Measurements from ENCODE around the gene PARP8. TPM values are rescaled to one million over a fixed set of nuclear protein-coding genes. Genes with fewer than 3 reads are reported as not detected.
"Not testable (repeated sequence)": the region's sequence is repeated elsewhere in the genome, so short reads cannot be mapped to it uniquely, and the experiment has no call there.

Gene PARP8
- total RNA-seq, 1 donor from 2014 or later: 22.5 TPM

GRCh38 chr5:50791813-50792212 is 125.4 kb downstream of the PARP8 start:
- Mint-ChIP-seq H3K27me3 (no peaks in the 10 kb centered on the region), H3K36me3 (ENCODE audit: low read depth) (peaks cover 35% of the 10 kb centered on the region), H3K9me3 (no peaks in the 10 kb centered on the region), H3K4me3 (no peak overlapping the region), H3K27ac (no peak overlapping the region), H3K4me1 (no peaks in the 10 kb centered on the region)
- intact Hi-C loops (cut with micrococcal nuclease): no loop called here
- DNase-seq: no peak

- intact Hi-C loops (cut with micrococcal nuclease): no loop called here
- H3K27ac Mint-ChIP-seq: no peak overlapping the region
Measured at GRCh38 chr5:50792843-50793242, 126.4 kb downstream of the PARP8 start.

GRCh38 chr5:50794812-50795211 is 128.4 kb downstream of the PARP8 start:
- no peak overlapping the region for H3K4me3 Mint-ChIP-seq
- peaks cover 39% of the 10 kb centered on the region for H3K36me3 Mint-ChIP-seq (ENCODE audit: low read depth)
- H3K4me1 Mint-ChIP-seq: peaks cover 1% of the 10 kb centered on the region
- intact Hi-C loops (cut with micrococcal nuclease): no loop called here
- no peak overlapping the region for H3K27ac Mint-ChIP-seq
- no peaks in the 10 kb centered on the region for H3K27me3 Mint-ChIP-seq
- DNase-seq: no peak
- H3K9me3 Mint-ChIP-seq: no peaks in the 10 kb centered on the region

More at GRCh38 chr5:50792843-50793242, 126.4 kb downstream of the PARP8 start:
- Mint-ChIP-seq H3K27me3 (no peaks in the 10 kb centered on the region), H3K9me3 (no peaks in the 10 kb centered on the region), H3K4me1 (no peaks in the 10 kb centered on the region), H3K36me3 (ENCODE audit: low read depth) (peaks cover 32% of the 10 kb centered on the region), H3K4me3 (no peak overlapping the region)
- DNase-seq: no peak

- Mint-ChIP-seq H3K36me3 (ENCODE audit: low read depth) (peaks cover 48% of the 10 kb centered on the region), H3K27me3 (no peaks in the 10 kb centered on the region), H3K27ac (no peak overlapping the region), H3K4me1 (peaks cover 2% of the 10 kb centered on the region), H3K9me3 (peaks cover 3% of the 10 kb centered on the region), H3K4me3 (no peak overlapping the region)
- DNase-seq: no peak
- intact Hi-C loops (cut with micrococcal nuclease): no loop called here
Measured at GRCh38 chr5:50798002-50798401, 131.6 kb downstream of the PARP8 start.

GRCh38 chr5:50799596-50799995 is 133.2 kb downstream of the PARP8 start:
- Mint-ChIP-seq H3K9me3 (peaks cover 12% of the 10 kb centered on the region), H3K4me3 (no peak overlapping the region), H3K27me3 (no peaks in the 10 kb centered on the region), H3K36me3 (ENCODE audit: low read depth) (peaks cover 61% of the 10 kb centered on the region), H3K27ac (no peak overlapping the region), H3K4me1 (peaks cover 2% of the 10 kb centered on the region)
- DNase-seq: no peak
- intact Hi-C loops (cut with micrococcal nuclease): no loop called here

- intact Hi-C loops (cut with micrococcal nuclease): no loop called here
- H3K36me3 Mint-ChIP-seq (ENCODE audit: low read depth): peaks cover 56% of the 10 kb centered on the region
- H3K9me3 Mint-ChIP-seq: peaks cover 12% of the 10 kb centered on the region
- DNase-seq: no peak
- H3K27ac Mint-ChIP-seq: no peak overlapping the region
- no peaks in the 10 kb centered on the region for H3K27me3 Mint-ChIP-seq
- H3K4me3 Mint-ChIP-seq: no peak overlapping the region
- H3K4me1 Mint-ChIP-seq: peaks cover 3% of the 10 kb centered on the region
Measured at GRCh38 chr5:50800410-50800809, 134.0 kb downstream of the PARP8 start.

- no peak for DNase-seq
- no peak overlapping the region for H3K27ac Mint-ChIP-seq
- H3K9me3 Mint-ChIP-seq: peaks cover 16% of the 10 kb centered on the region
- H3K27me3 Mint-ChIP-seq: no peaks in the 10 kb centered on the region
- peaks cover 59% of the 10 kb centered on the region for H3K36me3 Mint-ChIP-seq (ENCODE audit: low read depth)
- peaks cover 1% of the 10 kb centered on the region for H3K4me1 Mint-ChIP-seq
- no peak overlapping the region for H3K4me3 Mint-ChIP-seq
- intact Hi-C loops (cut with micrococcal nuclease): no loop called here
Measured at GRCh38 chr5:50807661-50808060, 141.2 kb downstream of the PARP8 start.

GRCh38 chr5:50808406-50808805 is 142.0 kb downstream of the PARP8 start:
- H3K4me1 Mint-ChIP-seq: peaks cover 1% of the 10 kb centered on the region
- H3K4me3 Mint-ChIP-seq: no peak overlapping the region
- no peaks in the 10 kb centered on the region for H3K27me3 Mint-ChIP-seq
- H3K9me3 Mint-ChIP-seq: peaks cover 9% of the 10 kb centered on the region
- intact Hi-C loops (cut with micrococcal nuclease): no loop called here
- H3K27ac Mint-ChIP-seq: no peak overlapping the region
- DNase-seq: no peak
- H3K36me3 Mint-ChIP-seq (ENCODE audit: low read depth): peaks cover 55% of the 10 kb centered on the region

GRCh38 chr5:50811746-50812145 is 145.3 kb downstream of the PARP8 start:
- H3K27me3 Mint-ChIP-seq; H3K4me3 Mint-ChIP-seq; H3K27ac Mint-ChIP-seq; H3K4me1 Mint-ChIP-seq; DNase-seq; H3K9me3 Mint-ChIP-seq; intact Hi-C loops (cut with micrococcal nuclease): not testable (repeated sequence)
- H3K36me3 Mint-ChIP-seq (ENCODE audit: low read depth): peaks cover 45% of the 10 kb centered on the region

- no peak overlapping the region for H3K4me3 Mint-ChIP-seq
- no peak overlapping the region for H3K27ac Mint-ChIP-seq
- peaks cover 3% of the 10 kb centered on the region for H3K9me3 Mint-ChIP-seq
- H3K27me3 Mint-ChIP-seq: no peaks in the 10 kb centered on the region
- DNase-seq: no peak
- H3K4me1 Mint-ChIP-seq: no peaks in the 10 kb centered on the region
- intact Hi-C loops (cut with micrococcal nuclease): no loop called here
- H3K36me3 Mint-ChIP-seq (ENCODE audit: low read depth): peaks cover 38% of the 10 kb centered on the region
Measured at GRCh38 chr5:50813691-50814090, 147.3 kb downstream of the PARP8 start.

- Mint-ChIP-seq H3K27ac (no peak overlapping the region), H3K9me3 (peaks cover 3% of the 10 kb centered on the region), H3K4me3 (no peak overlapping the region), H3K36me3 (ENCODE audit: low read depth) (peaks cover 39% of the 10 kb centered on the region), H3K4me1 (no peaks in the 10 kb centered on the region), H3K27me3 (no peaks in the 10 kb centered on the region)
- intact Hi-C loops (cut with micrococcal nuclease): no loop called here
- DNase-seq: no peak
Measured at GRCh38 chr5:50814556-50814955, 148.1 kb downstream of the PARP8 start.

- intact Hi-C loops (cut with micrococcal nuclease): no loop called here
- no peak for DNase-seq
- no peaks in the 10 kb centered on the region for H3K9me3 Mint-ChIP-seq
- no peaks in the 10 kb centered on the region for H3K27me3 Mint-ChIP-seq
- no peaks in the 10 kb centered on the region for H3K4me1 Mint-ChIP-seq
- peaks cover 52% of the 10 kb centered on the region for H3K36me3 Mint-ChIP-seq (ENCODE audit: low read depth)
- no peak overlapping the region for H3K4me3 Mint-ChIP-seq
- H3K27ac Mint-ChIP-seq: no peak overlapping the region
Measured at GRCh38 chr5:50822046-50822445, 155.6 kb downstream of the PARP8 start.

- DNase-seq: no peak
- H3K27me3 Mint-ChIP-seq: no peaks in the 10 kb centered on the region
- H3K9me3 Mint-ChIP-seq: no peaks in the 10 kb centered on the region
- intact Hi-C loops (cut with micrococcal nuclease): no loop called here
- no peaks in the 10 kb centered on the region for H3K4me1 Mint-ChIP-seq
- H3K36me3 Mint-ChIP-seq (ENCODE audit: low read depth): peaks cover 52% of the 10 kb centered on the region
- no peak overlapping the region for H3K27ac Mint-ChIP-seq
- H3K4me3 Mint-ChIP-seq: no peak overlapping the region
Measured at GRCh38 chr5:50822761-50823160, 156.3 kb downstream of the PARP8 start.

GRCh38 chr5:50823568-50823967 is 157.1 kb downstream of the PARP8 start:
- Mint-ChIP-seq H3K27ac (no peak overlapping the region), H3K27me3 (no peaks in the 10 kb centered on the region), H3K36me3 (ENCODE audit: low read depth) (peaks cover 57% of the 10 kb centered on the region), H3K4me1 (no peaks in the 10 kb centered on the region), H3K4me3 (no peak overlapping the region), H3K9me3 (no peaks in the 10 kb centered on the region)
- intact Hi-C loops (cut with micrococcal nuclease): no loop called here
- DNase-seq: no peak

GRCh38 chr5:50824109-50824508 is 157.7 kb downstream of the PARP8 start:
- no peak overlapping the region for H3K4me3 Mint-ChIP-seq
- DNase-seq: no peak
- H3K36me3 Mint-ChIP-seq (ENCODE audit: low read depth): peaks cover 60% of the 10 kb centered on the region
- intact Hi-C loops (cut with micrococcal nuclease): no loop called here
- no peaks in the 10 kb centered on the region for H3K27me3 Mint-ChIP-seq
- no peaks in the 10 kb centered on the region for H3K4me1 Mint-ChIP-seq
- H3K27ac Mint-ChIP-seq: no peak overlapping the region
- H3K9me3 Mint-ChIP-seq: no peaks in the 10 kb centered on the region
